HL-60 (cell line): ENCODE measurements around the gene ACTR5.
A peak's percentile ranks its signal among the peaks of the same experiment; 100 is the strongest.

Experiments
- CTCF ChIP-seq: IDR thresholded peaks from one replicate; pipeline ENCODE4 v1.5.1; 2011; ENCODE audit warnings: low read length, control low read depth, inconsistent platforms; ENCODE audit not compliant: insufficient read depth
- POLR2AphosphoS5 ChIP-seq: IDR thresholded peaks from 2 replicates; pipeline ENCODE4 v1.6.1; 2012; ENCODE audit warnings: low read depth
- SPI1 ChIP-seq: IDR thresholded peaks from 2 replicates; pipeline ENCODE4 v1.6.1; 2012; ENCODE audit warnings: low read depth, mild to moderate bottlenecking, borderline replicate concordance
- TF ChIP-seq, protein P1 (sequence below): IDR thresholded peaks from 2 replicates; pipeline ENCODE4 v1.6.1; 2012; ENCODE audit warnings: low read depth; ENCODE audit not compliant: insufficient replicate concordance

DNA sequence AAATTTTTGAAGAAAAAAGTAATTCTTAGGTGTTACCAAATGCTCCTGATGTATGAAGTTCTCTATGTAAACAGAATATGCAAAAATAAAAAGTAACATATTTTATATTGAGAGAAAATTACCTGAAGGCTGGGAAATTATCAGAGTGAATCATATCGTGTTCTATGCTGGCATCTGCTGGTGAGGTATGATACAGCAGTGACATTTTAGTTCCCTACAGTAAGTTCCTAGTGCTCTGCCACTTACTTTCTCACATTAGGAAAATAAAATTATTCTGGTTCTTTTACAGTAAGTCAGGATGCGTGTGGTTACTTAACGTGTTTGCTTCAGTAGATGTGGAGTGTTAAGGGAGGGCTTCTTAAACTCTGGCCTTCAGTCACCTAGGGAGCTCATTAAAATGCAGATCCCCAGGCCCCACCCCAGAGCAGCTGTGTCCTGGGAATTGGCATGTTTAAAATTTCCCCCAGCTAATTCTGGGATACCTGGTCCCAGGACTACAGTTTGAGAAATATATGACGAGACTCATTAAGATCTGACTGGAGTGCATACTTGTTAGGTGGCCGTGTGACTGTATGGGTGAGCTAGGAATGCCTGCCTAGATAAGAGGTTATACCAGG, 3.2 kb downstream of the ACTR5 start:
- TF ChIP-seq CTCF = peak; percentile 33
- TF ChIP-seq, protein P1, sequence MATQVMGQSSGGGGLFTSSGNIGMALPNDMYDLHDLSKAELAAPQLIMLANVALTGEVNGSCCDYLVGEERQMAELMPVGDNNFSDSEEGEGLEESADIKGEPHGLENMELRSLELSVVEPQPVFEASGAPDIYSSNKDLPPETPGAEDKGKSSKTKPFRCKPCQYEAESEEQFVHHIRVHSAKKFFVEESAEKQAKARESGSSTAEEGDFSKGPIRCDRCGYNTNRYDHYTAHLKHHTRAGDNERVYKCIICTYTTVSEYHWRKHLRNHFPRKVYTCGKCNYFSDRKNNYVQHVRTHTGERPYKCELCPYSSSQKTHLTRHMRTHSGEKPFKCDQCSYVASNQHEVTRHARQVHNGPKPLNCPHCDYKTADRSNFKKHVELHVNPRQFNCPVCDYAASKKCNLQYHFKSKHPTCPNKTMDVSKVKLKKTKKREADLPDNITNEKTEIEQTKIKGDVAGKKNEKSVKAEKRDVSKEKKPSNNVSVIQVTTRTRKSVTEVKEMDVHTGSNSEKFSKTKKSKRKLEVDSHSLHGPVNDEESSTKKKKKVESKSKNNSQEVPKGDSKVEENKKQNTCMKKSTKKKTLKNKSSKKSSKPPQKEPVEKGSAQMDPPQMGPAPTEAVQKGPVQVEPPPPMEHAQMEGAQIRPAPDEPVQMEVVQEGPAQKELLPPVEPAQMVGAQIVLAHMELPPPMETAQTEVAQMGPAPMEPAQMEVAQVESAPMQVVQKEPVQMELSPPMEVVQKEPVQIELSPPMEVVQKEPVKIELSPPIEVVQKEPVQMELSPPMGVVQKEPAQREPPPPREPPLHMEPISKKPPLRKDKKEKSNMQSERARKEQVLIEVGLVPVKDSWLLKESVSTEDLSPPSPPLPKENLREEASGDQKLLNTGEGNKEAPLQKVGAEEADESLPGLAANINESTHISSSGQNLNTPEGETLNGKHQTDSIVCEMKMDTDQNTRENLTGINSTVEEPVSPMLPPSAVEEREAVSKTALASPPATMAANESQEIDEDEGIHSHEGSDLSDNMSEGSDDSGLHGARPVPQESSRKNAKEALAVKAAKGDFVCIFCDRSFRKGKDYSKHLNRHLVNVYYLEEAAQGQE = no peak
- no peak for TF ChIP-seq SPI1
- no peak for TF ChIP-seq POLR2AphosphoS5
